ENCODE measurements around the gene IPO9.

GRCh38 chr1:201888282-201889089 is 59.5 kb downstream of the IPO9 start, which contains the start of gene SHISA4:
- no peak for TF ChIP-seq CTCF (IDR thresholded peaks at IDR 0.05)
- TF ChIP-seq POLR2A (IDR thresholded peaks at IDR 0.05), result no peak

Data from Peyer's patch (tissue), 4 donors.